Pancreas (tissue), 10 donors: ENCODE measurements around the gene MSRB3. TPM values are rescaled to one million over a fixed set of nuclear protein-coding genes. Genes with fewer than 3 reads are reported as not detected.

Experiments used
- ATAC-seq, 4 donors: fragments of 200-7000 bp; cut with Tn5 transposase; one replicate each; pipeline versions ENCODE4 v1.8.0 to v1.9.1; 2020; ENCODE audit warnings: mild to moderate bottlenecking in 4 of 4, moderate library complexity in 4 of 4
- DNase-seq, 6 donors: peaks; one replicate each; pipeline ENCODE4 v3.0.0-alpha.2; 2020
- FAIRE-seq: peaks from 2 replicates; lab custom pipeline; 2012; peaks lifted over from hg19 to GRCh38; lab: Jason Lieb, UNC
- H3K27ac ChIP-seq, 4 donors: fragments of 200-600 bp; sonication (generic); 1 replicate in 3 of 4; 2 replicates in 1 of 4; pipeline versions ENCODE4 v1.5.0 to v1.8.0; 2020
- H3K27me3 ChIP-seq, 4 donors: fragments of 200-600 bp; one replicate each; pipeline ENCODE4 v1.8.0; 2021
- H3K36me3 ChIP-seq, 3 donors: fragments of 200-600 bp; sonication (generic) in 1 of 3; one replicate each; pipeline versions ENCODE4 v1.5.0 to v1.8.0; 2020 to 2021
- H3K4me1 ChIP-seq, 3 donors: fragments of 200-600 bp; one replicate each; pipeline ENCODE4 v1.8.0; 2021
- H3K4me3 ChIP-seq, 4 donors: fragments of 200-600 bp; sonication (generic) in 2 of 4; one replicate each; pipeline versions ENCODE4 v1.5.0 to v1.8.0; 2020 to 2021
- H3K9me3 ChIP-seq, 4 donors: fragments of 200-600 bp; one replicate each; pipeline ENCODE4 v1.8.0; 2021
- CTCF ChIP-seq, 4 donors: fragments of 200-600 bp; sonication (generic) in 3 of 4; IDR thresholded peaks; one replicate each; pipeline versions ENCODE4 v1.5.0 to v1.8.0; 2021; ENCODE audit warnings: antibody characterized with exemption in 4 of 4
- WGBS, 2 donors: extraction: QIAGEN DNeasy Blood & Tissue Kit; methylation state at CpG; one replicate each; pipeline ENCODE4 v1.1.7; 2013; 5-methylcytosine and 5-hydroxymethylcytosine counted together
- intact Hi-C, 3 donors: fragments of 100-400 bp; cut with DNase I; formaldehyde crosslinking; loops; one replicate each; pipeline versions ENCODE4 v1.11.1 to v1.14.2; 2022
- polyA plus RNA-seq, 2 donors: library from polyadenylated mRNA; stranded (reverse); fragments of 200-250 nt; gene quantifications; one replicate each; pipeline ENCODE4 v1.2.3, GENCODE V29; 2013
- total RNA-seq, 6 donors: library from RNA; stranded (reverse); fragmentation: NEBNext Ultra II Directional in 4 of 6; extraction: Animal tissue kit (Norgen Biotek cat#: 25700) in 4 of 6; gene quantifications; one replicate each; pipeline versions ENCODE4 v1.2.1 to v1.2.4, GENCODE V29; 2021 to 2023
- donor health status: healthy with polysubstance abuse.
- donor health status: DM: no; HTN: no; CAD: no; lungs with moderate emphysema.
- donor health status: DM: no; HTN: no; CAD: no.
- donor health status: control.
- donor health status: control.
- donor health status: Bipolar disorder and iron deficiency.
- donor health status: DM: yes; HTN: yes; CAD: no.
- donor health status: DM: no; HTN: no; CAD: no.
- donor health status: DM: no; HTN: no; CAD: no.
- donor health status: DM: yes; HTN: yes; CAD: no.

The MSRB3 gene
- total and polyA plus RNA-seq, 8 donors: 3.2 to 11.8 (median 3.9) TPM

- Histone ChIP-seq H3K4me3 (no peak overlapping the region), H3K27ac (no peak overlapping the region), H3K36me3 (no peaks in the 10 kb centered on the region), H3K9me3 (no peaks in the 10 kb centered on the region), H3K27me3 (no peaks in the 10 kb centered on the region), H3K4me1 (peaks cover 4 to 20% (median 10%) of the 10 kb centered on the region in 3 donors)
- WGBS, 2 donors: 26 to 32% methylated on average over 3 of the region's 3 CpGs
- FAIRE-seq (no peak), DNase-seq (no peak), ATAC-seq (peak; percentile 50 to 90 (median 78))
- intact Hi-C loops: no loop called here
- TF ChIP-seq CTCF (IDR thresholded peaks at IDR 0.05): no peak
Measured at GRCh38 chr12:65319688-65320200, 41.3 kb downstream of the MSRB3 start.

- Histone ChIP-seq H3K9me3 (no peaks in the 10 kb centered on the region), H3K27ac (no peak overlapping the region), H3K4me1 (peaks cover 4 to 20% (median 10%) of the 10 kb centered on the region in 3 donors), H3K4me3 (no peak overlapping the region), H3K27me3 (no peaks in the 10 kb centered on the region), H3K36me3 (no peaks in the 10 kb centered on the region)
- TF ChIP-seq CTCF (IDR thresholded peaks at IDR 0.05): no peak
- DNase-seq (no peak), FAIRE-seq (no peak), ATAC-seq (peak in 2 of 4 donors; percentile 53 to 60)
- WGBS, 2 donors: 13 to 23% methylated on average over 5 of the region's 5 CpGs
- intact Hi-C loops: no loop called here
Measured at GRCh38 chr12:65323070-65323469, 44.6 kb downstream of the MSRB3 start.

- Histone ChIP-seq H3K9me3 (no peaks in the 10 kb centered on the region), H3K27ac (no peak overlapping the region), H3K27me3 (no peaks in the 10 kb centered on the region), H3K36me3 (no peaks in the 10 kb centered on the region), H3K4me1 (peaks cover 4 to 15% (median 8%) of the 10 kb centered on the region in 3 donors), H3K4me3 (no peak overlapping the region)
- intact Hi-C loops: no loop called here
- no peak for DNase-seq
- peak; percentile 17 for FAIRE-seq
- TF ChIP-seq CTCF (IDR thresholded peaks at IDR 0.05): no peak
- ATAC-seq: no peak
- 70 to 76% methylated on average over 2 of the region's 2 CpGs for WGBS, 2 donors
Measured at GRCh38 chr12:65324056-65324455, 45.6 kb downstream of the MSRB3 start.

- DNase-seq: no peak
- Histone ChIP-seq H3K4me1 (peaks cover 2 to 10% (median 3%) of the 10 kb centered on the region in 3 donors), H3K9me3 (no peaks in the 10 kb centered on the region), H3K36me3 (no peaks in the 10 kb centered on the region), H3K27ac (no peak overlapping the region), H3K27me3 (no peaks in the 10 kb centered on the region), H3K4me3 (no peak overlapping the region)
- WGBS, 2 donors: 84 to 92% methylated on average over 3 of the region's 3 CpGs
- no peak for ATAC-seq
- no peak for TF ChIP-seq CTCF (IDR thresholded peaks at IDR 0.05)
- intact Hi-C loops: no loop called here
- no peak for FAIRE-seq
Measured at GRCh38 chr12:65324551-65324950, 46.1 kb downstream of the MSRB3 start.

- TF ChIP-seq CTCF (IDR thresholded peaks at IDR 0.05): no peak
- no peak overlapping the region for H3K27ac ChIP-seq
- FAIRE-seq (no peak), ATAC-seq (no peak), DNase-seq (no peak)
- H3K4me3 ChIP-seq: no peak overlapping the region
- H3K27me3 ChIP-seq: no peaks in the 10 kb centered on the region
- intact Hi-C loops: no loop called here
- no peaks in the 10 kb centered on the region for H3K9me3 ChIP-seq
- WGBS, 2 donors: 88 to 90% methylated on average over 5 of the region's 5 CpGs
- peaks cover 0 to 5% (median 0%) of the 10 kb centered on the region in 3 donors for H3K4me1 ChIP-seq
- H3K36me3 ChIP-seq: no peaks in the 10 kb centered on the region
Measured at GRCh38 chr12:65325183-65325582, 46.7 kb downstream of the MSRB3 start.
